Measurements from ENCODE around the gene ZFP28.

GRCh38 chr19:56508290-56508778 is 30.4 kb upstream of the ZFP28 start:
- TF ChIP-seq, protein P1, sequence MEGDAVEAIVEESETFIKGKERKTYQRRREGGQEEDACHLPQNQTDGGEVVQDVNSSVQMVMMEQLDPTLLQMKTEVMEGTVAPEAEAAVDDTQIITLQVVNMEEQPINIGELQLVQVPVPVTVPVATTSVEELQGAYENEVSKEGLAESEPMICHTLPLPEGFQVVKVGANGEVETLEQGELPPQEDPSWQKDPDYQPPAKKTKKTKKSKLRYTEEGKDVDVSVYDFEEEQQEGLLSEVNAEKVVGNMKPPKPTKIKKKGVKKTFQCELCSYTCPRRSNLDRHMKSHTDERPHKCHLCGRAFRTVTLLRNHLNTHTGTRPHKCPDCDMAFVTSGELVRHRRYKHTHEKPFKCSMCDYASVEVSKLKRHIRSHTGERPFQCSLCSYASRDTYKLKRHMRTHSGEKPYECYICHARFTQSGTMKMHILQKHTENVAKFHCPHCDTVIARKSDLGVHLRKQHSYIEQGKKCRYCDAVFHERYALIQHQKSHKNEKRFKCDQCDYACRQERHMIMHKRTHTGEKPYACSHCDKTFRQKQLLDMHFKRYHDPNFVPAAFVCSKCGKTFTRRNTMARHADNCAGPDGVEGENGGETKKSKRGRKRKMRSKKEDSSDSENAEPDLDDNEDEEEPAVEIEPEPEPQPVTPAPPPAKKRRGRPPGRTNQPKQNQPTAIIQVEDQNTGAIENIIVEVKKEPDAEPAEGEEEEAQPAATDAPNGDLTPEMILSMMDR (IDR thresholded peaks at IDR 0.05) = no peak
- TF ChIP-seq POLR2AphosphoS5 (IDR thresholded peaks at IDR 0.05) (no peak), POLR2A (IDR thresholded peaks at IDR 0.05; ENCODE audit: low read depth) (no peak), EP300 (IDR thresholded peaks at IDR 0.05) (no peak)

All from esophagus muscularis mucosa (tissue), 4 donors.